ENCODE data around the gene BCL2L14.

The BCL2L14 gene

GRCh38 chr12:12116677-12117076 is 45.9 kb downstream of the BCL2L14 start:
- H3K9ac ChIP-seq (ENCODE audit: low read length) = no peak overlapping the region
- no peak overlapping the region for H4K8ac ChIP-seq (ENCODE audit: low read depth, low read length)
- H3K36me3 ChIP-seq (ENCODE audit: control insufficient read depth in 1 of 2, insufficient read depth in 2 of 2, low read length in 2 of 2) = peaks cover 4 to 6% of the 10 kb centered on the region in 2 experiments
- H2BK120ac ChIP-seq (ENCODE audit: insufficient read depth, low read length, poor library complexity) = no peak overlapping the region
- no peaks in the 10 kb centered on the region for H3K27me3 ChIP-seq (ENCODE audit: insufficient read depth, low read length)
- no peak overlapping the region for H2AFZ ChIP-seq (ENCODE audit: insufficient read depth, low read length, poor library complexity)
- no peak overlapping the region for H3K4ac ChIP-seq (ENCODE audit: low read depth, low read length)
- H4K12ac ChIP-seq (ENCODE audit: low read depth, low read length) = no peak overlapping the region
- H2BK5ac ChIP-seq (ENCODE audit: low read depth, low read length, poor library complexity) = no peak overlapping the region
- H3K14ac ChIP-seq (ENCODE audit: low read length) = no peak overlapping the region
- no peaks in the 10 kb centered on the region for H3K4me1 ChIP-seq (ENCODE audit: control insufficient read depth in 1 of 2, insufficient read depth in 2 of 2, low read length in 2 of 2)
- no peaks in the 10 kb centered on the region for H3K9me3 ChIP-seq (ENCODE audit: insufficient read depth, low read depth, low read length)
- no peak overlapping the region for H2BK12ac ChIP-seq (ENCODE audit: low read length)
- DNase-seq = no peak
- H3K18ac ChIP-seq (ENCODE audit: low read length) = no peak overlapping the region
- H3K79me1 ChIP-seq (ENCODE audit: low read length) = no peaks in the 10 kb centered on the region
- no peak overlapping the region for H3K4me3 ChIP-seq (ENCODE audit: low read depth, low read length)
- no peak overlapping the region for H4K91ac ChIP-seq (ENCODE audit: low read depth, low read length)
- H3K79me2 ChIP-seq (ENCODE audit: control insufficient read depth, insufficient read depth, low read length, poor library complexity) = no peaks in the 10 kb centered on the region
- no peak overlapping the region for H2AK5ac ChIP-seq (ENCODE audit: low read length)
- no peak overlapping the region for H3K4me2 ChIP-seq (ENCODE audit: low read length)
- H3K27ac ChIP-seq (ENCODE audit: low read depth, low read length) = no peak overlapping the region
- H3K23ac ChIP-seq (ENCODE audit: low read length) = no peak overlapping the region
- WGBS (ENCODE audit: extremely low coverage, insufficient coverage, insufficient read length) = no CpG with 5 or more reads among the region's 2 CpGs

- Histone ChIP-seq H3K27me3 (ENCODE audit: insufficient read depth, low read length) (no peaks in the 10 kb centered on the region), H3K4ac (ENCODE audit: low read depth, low read length) (no peak overlapping the region), H4K12ac (ENCODE audit: low read depth, low read length) (no peak overlapping the region), H3K4me2 (ENCODE audit: low read length) (no peak overlapping the region), H4K91ac (ENCODE audit: low read depth, low read length) (no peak overlapping the region), H2AK5ac (ENCODE audit: low read length) (no peak overlapping the region), H2BK120ac (ENCODE audit: insufficient read depth, low read length, poor library complexity) (no peak overlapping the region), H4K8ac (ENCODE audit: low read depth, low read length) (no peak overlapping the region), H3K4me1 (ENCODE audit: control insufficient read depth in 1 of 2, insufficient read depth in 2 of 2, low read length in 2 of 2) (no peaks in the 10 kb centered on the region), H3K14ac (ENCODE audit: low read length) (no peak overlapping the region), H3K79me1 (ENCODE audit: low read length) (no peaks in the 10 kb centered on the region), H3K18ac (ENCODE audit: low read length) (no peak overlapping the region), H3K4me3 (ENCODE audit: low read depth, low read length) (no peak overlapping the region), H2BK12ac (ENCODE audit: low read length) (no peak overlapping the region), H3K27ac (ENCODE audit: low read depth, low read length) (no peak overlapping the region), H3K9me3 (ENCODE audit: insufficient read depth, low read depth, low read length) (no peaks in the 10 kb centered on the region), H2AFZ (ENCODE audit: insufficient read depth, low read length, poor library complexity) (no peak overlapping the region), H2BK5ac (ENCODE audit: low read depth, low read length, poor library complexity) (no peak overlapping the region), H3K36me3 (ENCODE audit: control insufficient read depth in 1 of 2, insufficient read depth in 2 of 2, low read length in 2 of 2) (peaks cover 9 to 11% of the 10 kb centered on the region in 2 experiments), H3K9ac (ENCODE audit: low read length) (no peak overlapping the region), H3K23ac (ENCODE audit: low read length) (no peak overlapping the region), H3K79me2 (ENCODE audit: control insufficient read depth, insufficient read depth, low read length, poor library complexity) (no peaks in the 10 kb centered on the region)
- no peak for DNase-seq
- WGBS (ENCODE audit: extremely low coverage, insufficient coverage, insufficient read length) = no CpG with 5 or more reads among the region's 5 CpGs
Measured at GRCh38 chr12:12121061-12121460, 50.3 kb downstream of the BCL2L14 start.

- no peak overlapping the region for H3K4me3 ChIP-seq (ENCODE audit: low read depth, low read length)
- H3K4ac ChIP-seq (ENCODE audit: low read depth, low read length) = no peak overlapping the region
- H3K9me3 ChIP-seq (ENCODE audit: insufficient read depth, low read depth, low read length) = no peaks in the 10 kb centered on the region
- H3K79me2 ChIP-seq (ENCODE audit: control insufficient read depth, insufficient read depth, low read length, poor library complexity) = no peaks in the 10 kb centered on the region
- H3K4me1 ChIP-seq (ENCODE audit: control insufficient read depth in 1 of 2, insufficient read depth in 2 of 2, low read length in 2 of 2) = no peaks in the 10 kb centered on the region
- H3K14ac ChIP-seq (ENCODE audit: low read length) = no peak overlapping the region
- no peak overlapping the region for H2AK5ac ChIP-seq (ENCODE audit: low read length)
- peak in 1 of 2 donors; percentile 23 for DNase-seq
- H4K91ac ChIP-seq (ENCODE audit: low read depth, low read length) = no peak overlapping the region
- WGBS (ENCODE audit: extremely low coverage, insufficient coverage, insufficient read length) = no CpG with 5 or more reads among the region's 3 CpGs
- H4K8ac ChIP-seq (ENCODE audit: low read depth, low read length) = no peak overlapping the region
- no peak overlapping the region for H2BK5ac ChIP-seq (ENCODE audit: low read depth, low read length, poor library complexity)
- no peak overlapping the region for H2BK12ac ChIP-seq (ENCODE audit: low read length)
- no peak overlapping the region for H3K27ac ChIP-seq (ENCODE audit: low read depth, low read length)
- no peak overlapping the region for H2AFZ ChIP-seq (ENCODE audit: insufficient read depth, low read length, poor library complexity)
- no peaks in the 10 kb centered on the region for H3K79me1 ChIP-seq (ENCODE audit: low read length)
- H3K4me2 ChIP-seq (ENCODE audit: low read length) = no peak overlapping the region
- H3K9ac ChIP-seq (ENCODE audit: low read length) = no peak overlapping the region
- no peak overlapping the region for H4K12ac ChIP-seq (ENCODE audit: low read depth, low read length)
- no peaks in the 10 kb centered on the region for H3K27me3 ChIP-seq (ENCODE audit: insufficient read depth, low read length)
- H3K18ac ChIP-seq (ENCODE audit: low read length) = no peak overlapping the region
- no peak overlapping the region for H3K23ac ChIP-seq (ENCODE audit: low read length)
- no peak overlapping the region for H2BK120ac ChIP-seq (ENCODE audit: insufficient read depth, low read length, poor library complexity)
- peaks cover 11 to 12% of the 10 kb centered on the region in 2 experiments for H3K36me3 ChIP-seq (ENCODE audit: control insufficient read depth in 1 of 2, insufficient read depth in 2 of 2, low read length in 2 of 2)
Measured at GRCh38 chr12:12123036-12123604, 52.4 kb downstream of the BCL2L14 start.

GRCh38 chr12:12126551-12126950 is 55.8 kb downstream of the BCL2L14 start:
- Histone ChIP-seq H3K9me3 (ENCODE audit: insufficient read depth, low read depth, low read length) (no peaks in the 10 kb centered on the region), H3K79me2 (ENCODE audit: control insufficient read depth, insufficient read depth, low read length, poor library complexity) (no peaks in the 10 kb centered on the region), H3K27ac (ENCODE audit: low read depth, low read length) (no peak overlapping the region), H4K91ac (ENCODE audit: low read depth, low read length) (no peak overlapping the region), H2BK120ac (ENCODE audit: insufficient read depth, low read length, poor library complexity) (no peak overlapping the region), H4K12ac (ENCODE audit: low read depth, low read length) (no peak overlapping the region), H3K4me1 (ENCODE audit: control insufficient read depth in 1 of 2, insufficient read depth in 2 of 2, low read length in 2 of 2) (no peaks in the 10 kb centered on the region), H3K9ac (ENCODE audit: low read length) (no peak overlapping the region), H3K27me3 (ENCODE audit: insufficient read depth, low read length) (no peaks in the 10 kb centered on the region), H3K36me3 (ENCODE audit: control insufficient read depth in 1 of 2, insufficient read depth in 2 of 2, low read length in 2 of 2) (peaks cover 8 to 11% of the 10 kb centered on the region in 2 experiments), H3K79me1 (ENCODE audit: low read length) (no peaks in the 10 kb centered on the region), H2BK5ac (ENCODE audit: low read depth, low read length, poor library complexity) (no peak overlapping the region), H3K23ac (ENCODE audit: low read length) (no peak overlapping the region), H3K18ac (ENCODE audit: low read length) (no peak overlapping the region), H2AK5ac (ENCODE audit: low read length) (no peak overlapping the region), H3K14ac (ENCODE audit: low read length) (no peak overlapping the region), H4K8ac (ENCODE audit: low read depth, low read length) (no peak overlapping the region), H2BK12ac (ENCODE audit: low read length) (no peak overlapping the region), H3K4me3 (ENCODE audit: low read depth, low read length) (no peak overlapping the region), H3K4ac (ENCODE audit: low read depth, low read length) (no peak overlapping the region), H3K4me2 (ENCODE audit: low read length) (no peak overlapping the region), H2AFZ (ENCODE audit: insufficient read depth, low read length, poor library complexity) (no peak overlapping the region)
- DNase-seq = no peak
- no CpG with 5 or more reads among the region's 4 CpGs for WGBS (ENCODE audit: extremely low coverage, insufficient coverage, insufficient read length)
